ENCODE data around the gene ZNF219. TPM values are rescaled to one million over a fixed set of nuclear protein-coding genes. Genes with fewer than 3 reads are reported as not detected.
A peak's percentile ranks its signal among the peaks of the same experiment; 100 is the strongest.

Gene ZNF219
- total RNA-seq, 1 donor from 2014 or later: 23.9 TPM

DNA sequence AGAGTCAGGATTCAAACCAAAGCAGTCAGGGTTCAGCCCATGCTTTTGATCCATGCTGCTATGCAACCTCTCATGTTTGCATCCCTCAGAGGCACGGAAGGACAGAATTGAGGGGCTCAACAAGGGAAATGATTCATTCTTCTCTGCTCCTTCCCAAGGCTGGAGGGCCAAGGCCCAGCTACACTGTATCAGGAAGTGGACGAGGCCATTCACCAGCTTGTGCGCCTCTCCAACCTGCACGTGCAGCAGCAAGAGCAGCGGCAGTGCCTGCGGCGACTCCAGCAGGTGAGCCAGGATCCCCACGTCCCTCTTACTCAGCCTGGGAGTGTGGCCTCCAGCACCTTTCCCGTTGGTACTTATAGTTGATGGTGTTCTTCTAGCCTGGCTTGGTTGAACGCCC, 19.7 kb downstream of the ZNF219 start:
- TF ChIP-seq CTCF (IDR thresholded peaks at IDR 0.05): no peak
- Mint-ChIP-seq H3K9me3 (ENCODE audit: low read depth) (no peaks in the 10 kb centered on the region), H3K4me1 (ENCODE audit: low read depth) (peaks cover 5% of the 10 kb centered on the region), H3K27ac (ENCODE audit: unreplicated experiment) (no peak overlapping the region), H3K36me3 (ENCODE audit: low read depth) (peaks cover 45% of the 10 kb centered on the region), H3K4me3 (ENCODE audit: unreplicated experiment) (no peak overlapping the region), H3K27me3 (ENCODE audit: low read depth) (no peaks in the 10 kb centered on the region)
- no peak for DNase-seq (ENCODE audit: low spot score)

DNA sequence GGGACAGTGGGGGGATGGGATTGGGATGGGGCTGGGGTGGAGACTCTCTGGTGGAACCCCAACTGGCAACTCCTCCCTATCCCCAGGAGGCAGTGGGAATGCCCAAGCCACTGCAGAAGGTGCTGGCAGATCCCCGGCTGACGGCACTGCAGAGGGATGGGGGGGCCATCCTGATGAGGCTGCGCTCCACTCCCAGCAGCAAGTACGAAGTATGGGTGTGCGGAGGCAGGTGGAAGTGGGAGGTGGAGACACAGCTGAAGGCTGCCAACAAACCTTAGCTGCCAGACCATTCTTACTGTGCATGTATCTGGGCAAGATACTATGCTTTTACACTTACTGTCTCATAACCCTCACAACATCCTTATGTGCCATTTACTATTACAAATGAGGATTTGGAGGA, 20.2 kb downstream of the ZNF219 start:
- H3K9me3 Mint-ChIP-seq (ENCODE audit: low read depth): no peaks in the 10 kb centered on the region
- no peak overlapping the region for H3K4me3 Mint-ChIP-seq (ENCODE audit: unreplicated experiment)
- no peaks in the 10 kb centered on the region for H3K27me3 Mint-ChIP-seq (ENCODE audit: low read depth)
- DNase-seq (ENCODE audit: low spot score): no peak
- peaks cover 9% of the 10 kb centered on the region for H3K4me1 Mint-ChIP-seq (ENCODE audit: low read depth)
- TF ChIP-seq CTCF (IDR thresholded peaks at IDR 0.05): no peak
- H3K27ac Mint-ChIP-seq (ENCODE audit: unreplicated experiment): no peak overlapping the region
- peaks cover 50% of the 10 kb centered on the region for H3K36me3 Mint-ChIP-seq (ENCODE audit: low read depth)

GRCh38 chr14:21077672-21078071, 20.8 kb downstream of the ZNF219 start:
- Mint-ChIP-seq H3K4me1 (ENCODE audit: low read depth) (peaks cover 14% of the 10 kb centered on the region), H3K4me3 (ENCODE audit: unreplicated experiment) (no peak overlapping the region), H3K36me3 (ENCODE audit: low read depth) (peaks cover 50% of the 10 kb centered on the region), H3K27me3 (ENCODE audit: low read depth) (no peaks in the 10 kb centered on the region), H3K27ac (ENCODE audit: unreplicated experiment) (peak overlapping the region; percentile 49), H3K9me3 (ENCODE audit: low read depth) (no peaks in the 10 kb centered on the region)
- no peak for DNase-seq (ENCODE audit: low spot score)
- TF ChIP-seq CTCF (IDR thresholded peaks at IDR 0.05): no peak

DNA sequence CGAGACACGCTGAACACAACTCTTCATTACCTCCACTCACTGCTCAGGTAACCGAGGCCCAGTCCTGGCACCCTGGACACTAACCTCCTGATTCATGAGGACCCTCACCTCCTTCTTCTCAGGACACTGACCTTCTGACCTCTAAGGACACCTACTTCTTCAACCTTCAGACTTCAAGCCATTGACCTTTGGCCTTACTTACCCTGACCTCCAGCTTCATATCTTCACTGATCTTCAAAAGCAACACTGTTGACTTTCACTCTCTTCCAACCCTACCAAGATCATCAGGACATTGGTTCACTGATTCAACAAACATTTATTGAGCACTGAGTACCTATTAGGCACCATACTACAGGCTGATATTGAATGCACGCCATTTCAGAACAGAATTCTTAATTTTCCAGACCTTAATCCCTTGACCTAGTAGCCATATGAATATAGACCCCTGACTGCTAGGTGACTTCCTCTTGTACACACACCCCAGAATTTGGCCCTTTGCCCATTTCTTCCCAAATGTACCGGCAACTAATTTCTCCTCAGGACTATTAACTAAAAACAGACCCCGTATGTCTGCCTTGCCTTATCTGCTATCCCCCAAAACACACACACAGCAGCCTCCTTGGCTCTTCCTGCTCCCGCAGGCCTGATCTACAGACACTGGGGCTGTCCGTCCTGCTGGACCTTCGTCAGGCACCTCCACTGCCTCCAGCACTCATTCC, 22.6 kb downstream of the ZNF219 start:
- no peak for TF ChIP-seq CTCF (IDR thresholded peaks at IDR 0.05)
- Mint-ChIP-seq H3K27ac (ENCODE audit: unreplicated experiment) (no peak overlapping the region), H3K36me3 (ENCODE audit: low read depth) (peaks cover 45% of the 10 kb centered on the region), H3K4me3 (ENCODE audit: unreplicated experiment) (no peak overlapping the region), H3K9me3 (ENCODE audit: low read depth) (no peaks in the 10 kb centered on the region), H3K4me1 (ENCODE audit: low read depth) (peaks cover 26% of the 10 kb centered on the region), H3K27me3 (ENCODE audit: low read depth) (no peaks in the 10 kb centered on the region)
- DNase-seq (ENCODE audit: low spot score): no peak

GRCh38 chr14:21074398-21075272, 23.8 kb downstream of the ZNF219 start:
- H3K27ac Mint-ChIP-seq (ENCODE audit: unreplicated experiment): no peak overlapping the region
- H3K9me3 Mint-ChIP-seq (ENCODE audit: low read depth): no peaks in the 10 kb centered on the region
- no peak overlapping the region for H3K4me3 Mint-ChIP-seq (ENCODE audit: unreplicated experiment)
- no peak for TF ChIP-seq CTCF (IDR thresholded peaks at IDR 0.05)
- DNase-seq (ENCODE audit: low spot score): no peak
- H3K27me3 Mint-ChIP-seq (ENCODE audit: low read depth): no peaks in the 10 kb centered on the region
- peaks cover 28% of the 10 kb centered on the region for H3K4me1 Mint-ChIP-seq (ENCODE audit: low read depth)
- H3K36me3 Mint-ChIP-seq (ENCODE audit: low read depth): peaks cover 41% of the 10 kb centered on the region
